GM12878 (cell line): ENCODE results near the gene PSME3IP1. TPM values are rescaled to one million over a fixed set of nuclear protein-coding genes. Genes with fewer than 3 reads are reported as not detected.

Experiments
- CBX5 ChIP-seq: sonication (generic); IDR thresholded peaks from 2 replicates; pipeline ENCODE4 v1.6.1; 2016; ENCODE audit warnings: low read depth, moderate library complexity, mild to moderate bottlenecking, inconsistent platforms
- CREM ChIP-seq: IDR thresholded peaks from 2 replicates; pipeline ENCODE4 v1.6.1; 2014; ENCODE audit warnings: antibody characterized with exemption, low read depth
- MTA3 ChIP-seq: IDR thresholded peaks from 2 replicates; pipeline ENCODE4 v1.6.1; 2012; ENCODE audit warnings: low read length, inconsistent platforms, borderline replicate concordance
- USF1 ChIP-seq: IDR thresholded peaks from 2 replicates; pipeline ENCODE4 v1.6.1; 2011; ENCODE audit warnings: borderline replicate concordance, low read depth, mild to moderate bottlenecking, moderate library complexity, mixed read lengths, low read length; ENCODE audit not compliant: insufficient read depth; ENCODE audit errors: extremely low read length
- ZBTB4 ChIP-seq: fragments of 450-650 bp; formaldehyde crosslinking; IDR thresholded peaks from 2 replicates; pipeline ENCODE4 v1.4.0; 2022; ENCODE audit warnings: mild to moderate bottlenecking, moderate library complexity
- ZNF217 ChIP-seq: fragments of 450-650 bp; IDR thresholded peaks from 2 replicates; pipeline ENCODE4 v1.6.1; 2017; ENCODE audit warnings: antibody characterized with exemption, mild to moderate bottlenecking
- polyA plus RNA-seq, 11 experiments: library from polyadenylated mRNA; depleted of rRNA in 4 of 11; unstranded in 6 of 11; stranded (reverse) in 5 of 11; fragments of >200 nt; fragmentation: Nextera tagmentation in 4 of 11; fragmentation: Illumina TruSeq in 1 of 11; extraction: Ambion mirVana in 4 of 11; extraction: Trizol in 1 of 11; gene quantifications; 1 replicate in 1 of 11; 2 replicates in 10 of 11; pipeline versions ENCODE4 v1.2.1 to v1.2.3, GENCODE V29; 2011 to 2016; ENCODE audit warnings: inconsistent platforms in 2 of 11, missing spikeins in 2 of 11, low read depth in 1 of 11
- total RNA-seq, 4 experiments: library from RNA; depleted of rRNA in 3 of 4; stranded (reverse); fragments of >200 nt in 3 of 4; fragmentation: Illumina TruSeq in 1 of 4; extraction: Trizol in 1 of 4; gene quantifications; 2 replicates each; pipeline versions ENCODE4 v1.2.1 to v1.2.3, GENCODE V29; 2013 to 2021
- TF ChIP-seq, protein P1 (sequence below): fragments of 450-650 bp; IDR thresholded peaks from 2 replicates; pipeline ENCODE4 v1.6.1; 2017; ENCODE audit warnings: borderline replicate concordance
- TF ChIP-seq, protein P2 (sequence below): fragments of 450-650 bp; formaldehyde crosslinking; IDR thresholded peaks from 2 replicates; pipeline ENCODE4 v1.4.0; 2020; ENCODE audit warnings: mild to moderate bottlenecking, moderate library complexity

The PSME3IP1 gene
- total and polyA plus RNA-seq, 10 of the 15 experiments (the other 5 are each of a cell fraction or from before 2014, with no cell fraction given), result 67.9 to 174 (median 111) TPM

GRCh38 chr16:57185945-57186871, at the start of gene PSME3IP1, which contains the start of gene RSPRY1 (continued):
- TF ChIP-seq, protein P1, sequence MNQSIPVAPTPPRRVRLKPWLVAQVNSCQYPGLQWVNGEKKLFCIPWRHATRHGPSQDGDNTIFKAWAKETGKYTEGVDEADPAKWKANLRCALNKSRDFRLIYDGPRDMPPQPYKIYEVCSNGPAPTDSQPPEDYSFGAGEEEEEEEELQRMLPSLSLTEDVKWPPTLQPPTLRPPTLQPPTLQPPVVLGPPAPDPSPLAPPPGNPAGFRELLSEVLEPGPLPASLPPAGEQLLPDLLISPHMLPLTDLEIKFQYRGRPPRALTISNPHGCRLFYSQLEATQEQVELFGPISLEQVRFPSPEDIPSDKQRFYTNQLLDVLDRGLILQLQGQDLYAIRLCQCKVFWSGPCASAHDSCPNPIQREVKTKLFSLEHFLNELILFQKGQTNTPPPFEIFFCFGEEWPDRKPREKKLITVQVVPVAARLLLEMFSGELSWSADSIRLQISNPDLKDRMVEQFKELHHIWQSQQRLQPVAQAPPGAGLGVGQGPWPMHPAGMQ, result no peak
- TF ChIP-seq CREM (peak; percentile 57), ZNF217 (no peak), ZBTB4 (CRISPR knock-in tag) (peak; percentile 96), CBX5 (no peak), MTA3 (no peak), USF1 (peak; percentile 90)
- TF ChIP-seq, protein P2, sequence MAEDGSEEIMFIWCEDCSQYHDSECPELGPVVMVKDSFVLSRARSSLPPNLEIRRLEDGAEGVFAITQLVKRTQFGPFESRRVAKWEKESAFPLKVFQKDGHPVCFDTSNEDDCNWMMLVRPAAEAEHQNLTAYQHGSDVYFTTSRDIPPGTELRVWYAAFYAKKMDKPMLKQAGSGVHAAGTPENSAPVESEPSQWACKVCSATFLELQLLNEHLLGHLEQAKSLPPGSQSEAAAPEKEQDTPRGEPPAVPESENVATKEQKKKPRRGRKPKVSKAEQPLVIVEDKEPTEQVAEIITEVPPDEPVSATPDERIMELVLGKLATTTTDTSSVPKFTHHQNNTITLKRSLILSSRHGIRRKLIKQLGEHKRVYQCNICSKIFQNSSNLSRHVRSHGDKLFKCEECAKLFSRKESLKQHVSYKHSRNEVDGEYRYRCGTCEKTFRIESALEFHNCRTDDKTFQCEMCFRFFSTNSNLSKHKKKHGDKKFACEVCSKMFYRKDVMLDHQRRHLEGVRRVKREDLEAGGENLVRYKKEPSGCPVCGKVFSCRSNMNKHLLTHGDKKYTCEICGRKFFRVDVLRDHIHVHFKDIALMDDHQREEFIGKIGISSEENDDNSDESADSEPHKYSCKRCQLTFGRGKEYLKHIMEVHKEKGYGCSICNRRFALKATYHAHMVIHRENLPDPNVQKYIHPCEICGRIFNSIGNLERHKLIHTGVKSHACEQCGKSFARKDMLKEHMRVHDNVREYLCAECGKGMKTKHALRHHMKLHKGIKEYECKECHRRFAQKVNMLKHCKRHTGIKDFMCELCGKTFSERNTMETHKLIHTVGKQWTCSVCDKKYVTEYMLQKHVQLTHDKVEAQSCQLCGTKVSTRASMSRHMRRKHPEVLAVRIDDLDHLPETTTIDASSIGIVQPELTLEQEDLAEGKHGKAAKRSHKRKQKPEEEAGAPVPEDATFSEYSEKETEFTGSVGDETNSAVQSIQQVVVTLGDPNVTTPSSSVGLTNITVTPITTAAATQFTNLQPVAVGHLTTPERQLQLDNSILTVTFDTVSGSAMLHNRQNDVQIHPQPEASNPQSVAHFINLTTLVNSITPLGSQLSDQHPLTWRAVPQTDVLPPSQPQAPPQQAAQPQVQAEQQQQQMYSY (CRISPR knock-in tag), result peak; percentile 97
